C4-2B (cell line): ENCODE measurements around the gene HIVEP3.

Experiments used
- ZFX ChIP-seq: fragments of 450-650 bp; IDR thresholded peaks from 2 replicates; pipeline ENCODE4 v1.6.1; 2017
- TF ChIP-seq, protein P1 (sequence below): fragments of 450-650 bp; conservative IDR thresholded peaks from 2 replicates; pipeline ENCODE4 v1.5.1; 2017; ENCODE audit warnings: mild to moderate bottlenecking

DNA sequence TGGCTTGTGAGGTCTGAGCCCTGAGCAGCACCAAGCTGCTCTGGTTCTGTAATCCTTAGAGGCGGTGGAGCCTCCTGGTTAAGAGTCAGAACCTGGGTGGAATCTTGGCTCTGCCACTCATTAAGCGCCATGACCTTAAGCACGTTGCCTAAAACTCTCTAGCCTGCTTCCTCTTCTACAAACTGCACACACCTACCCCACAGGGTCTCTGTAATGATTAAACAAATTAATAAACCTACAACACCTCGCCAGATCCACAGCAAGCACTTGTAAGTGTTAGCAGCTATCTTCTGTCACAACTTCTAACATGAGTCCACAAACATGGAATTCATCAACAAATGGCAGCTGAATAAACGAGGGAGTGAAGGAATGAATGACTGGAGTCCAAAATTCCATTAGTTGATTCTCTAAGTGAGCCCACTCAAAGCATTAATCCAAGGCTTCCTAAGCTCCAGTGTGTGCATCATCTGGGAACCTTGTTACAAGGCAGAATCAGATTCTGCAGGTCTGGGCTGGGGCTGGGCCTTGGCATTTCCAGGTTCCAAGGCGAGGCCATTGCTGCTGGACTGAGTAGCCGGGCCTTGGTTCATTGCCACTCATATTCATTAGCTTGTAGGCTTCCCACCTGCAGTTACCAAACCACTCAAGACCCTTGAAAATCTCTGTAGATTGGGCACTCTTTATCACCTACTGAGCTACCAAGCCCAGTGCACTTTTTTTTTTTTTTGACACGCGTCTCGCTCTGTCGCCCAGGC is 168.6 kb downstream of the HIVEP3 start:
- TF ChIP-seq, protein P1, sequence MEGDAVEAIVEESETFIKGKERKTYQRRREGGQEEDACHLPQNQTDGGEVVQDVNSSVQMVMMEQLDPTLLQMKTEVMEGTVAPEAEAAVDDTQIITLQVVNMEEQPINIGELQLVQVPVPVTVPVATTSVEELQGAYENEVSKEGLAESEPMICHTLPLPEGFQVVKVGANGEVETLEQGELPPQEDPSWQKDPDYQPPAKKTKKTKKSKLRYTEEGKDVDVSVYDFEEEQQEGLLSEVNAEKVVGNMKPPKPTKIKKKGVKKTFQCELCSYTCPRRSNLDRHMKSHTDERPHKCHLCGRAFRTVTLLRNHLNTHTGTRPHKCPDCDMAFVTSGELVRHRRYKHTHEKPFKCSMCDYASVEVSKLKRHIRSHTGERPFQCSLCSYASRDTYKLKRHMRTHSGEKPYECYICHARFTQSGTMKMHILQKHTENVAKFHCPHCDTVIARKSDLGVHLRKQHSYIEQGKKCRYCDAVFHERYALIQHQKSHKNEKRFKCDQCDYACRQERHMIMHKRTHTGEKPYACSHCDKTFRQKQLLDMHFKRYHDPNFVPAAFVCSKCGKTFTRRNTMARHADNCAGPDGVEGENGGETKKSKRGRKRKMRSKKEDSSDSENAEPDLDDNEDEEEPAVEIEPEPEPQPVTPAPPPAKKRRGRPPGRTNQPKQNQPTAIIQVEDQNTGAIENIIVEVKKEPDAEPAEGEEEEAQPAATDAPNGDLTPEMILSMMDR: no peak
- TF ChIP-seq ZFX: no peak
